LoVo (cell line): ENCODE results near the gene CHD1.

Experiments
- DNase-seq: peaks from one replicate; pipeline ENCODE4 v3.0.0-alpha.2; 2016; ENCODE audit warnings: low spot score

CHD1 gene

GRCh38 chr5:98898743-98899142 lies 30.1 kb downstream of the CHD1 start:
- DNase-seq = no peak

- no peak for DNase-seq
Measured at GRCh38 chr5:98891591-98891990, 37.2 kb downstream of the CHD1 start.

DNA sequence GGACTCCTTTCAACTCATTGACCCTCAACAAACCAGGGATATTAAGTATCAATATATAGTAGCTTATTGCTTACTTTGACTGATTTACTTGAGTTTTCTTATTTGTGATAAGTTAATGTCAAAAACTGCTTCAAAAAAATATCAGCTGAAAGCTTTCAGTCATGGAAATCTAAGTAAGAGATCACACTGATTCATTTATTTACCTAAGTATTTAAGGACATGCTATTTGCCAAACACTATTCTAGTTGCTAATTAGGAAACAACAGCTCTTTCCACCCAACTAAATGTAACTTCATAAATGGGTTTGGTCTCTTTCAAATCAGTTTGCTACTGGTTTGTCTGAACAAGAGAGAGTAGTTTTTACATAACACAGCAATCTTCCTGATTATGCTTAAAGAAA lies 48.2 kb downstream of the CHD1 start:
- DNase-seq = no peak

DNA sequence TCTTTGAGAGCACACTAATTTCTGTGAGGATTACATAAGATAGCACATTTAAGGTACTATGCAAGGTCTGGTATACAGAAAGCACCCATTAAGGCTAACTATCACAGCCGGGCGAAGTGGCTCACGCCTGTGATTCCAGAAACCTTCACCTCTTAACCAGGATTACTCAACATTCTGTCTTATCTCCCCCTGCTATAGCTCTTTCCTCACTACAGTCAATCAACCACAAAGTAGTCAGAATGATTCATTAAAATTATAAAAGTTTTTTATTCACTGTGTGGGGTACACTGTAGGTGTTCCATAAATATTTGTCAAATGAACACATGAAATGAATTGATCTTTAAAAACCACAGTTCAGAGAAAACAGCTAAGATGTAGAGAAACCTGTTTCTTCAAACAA lies 48.7 kb downstream of the CHD1 start:
- DNase-seq = no peak

GRCh38 chr5:98877600-98877999 lies 51.2 kb downstream of the CHD1 start:
- no peak for DNase-seq

GRCh38 chr5:98872674-98873073 lies 56.1 kb downstream of the CHD1 start:
- no peak for DNase-seq

GRCh38 chr5:98865690-98866089 lies 63.1 kb downstream of the CHD1 start:
- no peak for DNase-seq

GRCh38 chr5:98847054-98847453 lies 81.8 kb downstream of the CHD1 start:
- DNase-seq = no peak

DNA sequence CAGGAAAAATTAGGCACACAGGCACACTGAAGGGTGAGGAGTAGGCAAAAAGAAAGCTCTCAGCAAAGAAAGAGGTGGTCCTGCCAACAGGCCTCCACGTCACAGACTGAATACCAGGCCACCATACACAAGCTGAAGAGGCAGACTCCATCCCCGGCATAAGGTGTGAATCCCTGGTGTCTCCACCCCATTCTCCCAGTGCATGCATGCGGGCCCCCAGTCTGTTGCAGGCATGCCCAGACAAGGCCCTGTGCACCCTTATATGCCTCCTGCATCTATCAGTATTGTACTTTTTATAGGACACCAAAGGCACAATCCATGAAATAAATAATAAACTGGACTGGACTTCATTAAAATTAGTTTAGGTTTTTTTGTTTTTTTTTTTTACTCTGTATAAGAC lies 82.3 kb downstream of the CHD1 start:
- no peak for DNase-seq

DNA sequence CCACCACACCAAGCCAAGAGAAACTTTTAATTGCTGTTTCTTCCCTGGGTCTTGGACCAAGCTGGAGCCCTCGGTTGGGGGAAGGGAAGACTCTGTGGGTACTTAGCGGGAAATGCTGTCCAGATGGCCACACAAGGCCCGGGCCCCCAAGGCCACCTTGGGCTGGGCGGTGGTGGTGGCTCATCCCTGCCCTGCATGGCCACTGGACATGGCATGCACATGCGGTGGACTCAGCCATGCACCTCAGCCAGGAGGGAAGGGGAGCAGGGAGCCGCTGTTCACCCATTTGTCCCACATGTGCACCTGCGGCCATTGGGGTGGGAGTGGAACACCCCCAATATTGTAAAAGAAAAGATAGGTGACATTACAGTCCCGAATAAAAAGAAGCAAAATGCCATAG lies 82.9 kb downstream of the CHD1 start:
- no peak for DNase-seq

GRCh38 chr5:98844865-98845264 lies 83.9 kb downstream of the CHD1 start:
- no peak for DNase-seq

GRCh38 chr5:98843481-98843880 lies 85.3 kb downstream of the CHD1 start:
- no peak for DNase-seq

DNA sequence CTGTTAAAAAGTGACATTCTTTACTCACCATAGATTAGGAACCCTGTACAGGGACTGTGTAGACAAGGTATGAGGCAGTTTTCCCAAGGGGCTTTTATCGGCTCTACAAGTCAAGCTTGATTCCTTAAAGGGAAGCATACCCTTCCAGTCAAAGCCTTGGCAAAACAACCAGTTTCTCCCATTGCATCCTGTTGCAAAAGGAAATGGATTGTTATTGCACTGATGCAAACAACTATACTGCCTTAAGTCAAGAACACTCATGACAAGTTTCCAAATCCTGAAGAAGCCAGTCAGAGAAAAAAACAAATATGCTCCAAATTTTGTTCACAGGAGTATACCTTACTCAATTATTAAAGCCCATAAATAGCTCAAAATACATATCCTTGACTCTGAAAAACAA lies 87.9 kb downstream of the CHD1 start:
- no peak for DNase-seq

DNA sequence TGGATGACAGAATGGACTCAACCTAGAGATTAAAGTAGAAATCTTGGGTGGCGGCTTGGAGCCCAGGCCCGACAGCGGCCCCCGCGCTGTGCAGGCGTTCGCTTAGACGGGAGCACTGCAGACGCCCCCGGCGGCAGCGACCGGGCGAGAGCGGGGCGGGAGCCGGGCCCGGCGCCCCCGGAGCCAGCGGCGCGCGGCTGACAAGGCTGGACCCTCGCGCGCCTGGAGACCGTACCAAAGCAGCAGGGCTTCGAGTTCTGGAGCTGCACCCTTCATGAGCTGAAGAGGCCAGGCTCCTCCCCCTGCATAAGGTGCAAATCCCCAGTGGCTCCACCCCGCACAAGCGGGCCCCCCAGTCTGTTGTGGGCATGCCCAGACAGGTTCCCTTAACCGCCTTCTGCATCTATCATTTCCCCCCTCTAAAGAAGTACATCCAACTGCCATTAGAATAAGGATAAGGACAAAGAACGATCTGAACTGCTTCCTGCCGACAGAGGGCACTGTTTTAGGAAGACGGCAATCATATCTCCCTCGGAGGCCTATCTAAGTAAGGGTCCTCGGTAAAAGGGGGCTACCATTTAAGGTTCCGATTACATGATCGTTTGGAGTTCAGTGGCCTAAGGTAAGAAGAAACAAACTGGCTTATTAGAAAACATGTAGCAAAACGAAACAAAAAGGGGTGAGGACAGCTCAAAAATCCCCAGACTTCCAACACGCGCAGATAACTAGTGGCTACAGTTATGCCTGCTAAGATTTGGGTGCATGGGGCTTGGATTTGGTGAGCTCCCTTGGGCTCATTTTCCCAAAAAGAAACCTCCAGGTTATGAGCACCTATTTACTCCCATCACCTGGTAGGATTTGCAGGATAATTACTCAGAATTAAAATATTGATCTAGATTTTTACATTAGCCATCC lies 89.1 kb downstream of the CHD1 start:
- peak; percentile 18 for DNase-seq

DNA sequence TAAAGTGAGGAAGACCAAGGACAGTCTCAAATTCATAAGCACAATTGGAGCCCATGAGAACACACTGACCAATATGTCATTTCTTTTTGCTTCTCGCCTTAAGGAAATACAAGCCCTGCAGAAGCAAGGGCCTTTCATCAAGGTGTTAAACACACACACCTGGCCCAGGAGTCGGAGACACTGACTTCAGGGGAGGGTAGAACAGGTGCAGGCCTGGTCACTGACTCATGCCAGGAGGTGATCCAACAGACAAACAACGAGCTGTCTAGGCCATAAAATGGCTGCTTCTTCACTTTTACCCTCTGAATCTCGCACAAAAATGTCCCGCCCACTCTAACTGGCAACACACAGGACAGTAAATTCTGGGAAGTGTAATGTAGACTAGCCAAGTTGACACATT lies 92.6 kb downstream of the CHD1 start:
- no peak for DNase-seq

- DNase-seq = no peak
Measured at GRCh38 chr5:98827588-98828284, 101.1 kb downstream of the CHD1 start.

GRCh38 chr5:98827161-98827560 lies 101.6 kb downstream of the CHD1 start:
- DNase-seq = peak; percentile 66

DNA sequence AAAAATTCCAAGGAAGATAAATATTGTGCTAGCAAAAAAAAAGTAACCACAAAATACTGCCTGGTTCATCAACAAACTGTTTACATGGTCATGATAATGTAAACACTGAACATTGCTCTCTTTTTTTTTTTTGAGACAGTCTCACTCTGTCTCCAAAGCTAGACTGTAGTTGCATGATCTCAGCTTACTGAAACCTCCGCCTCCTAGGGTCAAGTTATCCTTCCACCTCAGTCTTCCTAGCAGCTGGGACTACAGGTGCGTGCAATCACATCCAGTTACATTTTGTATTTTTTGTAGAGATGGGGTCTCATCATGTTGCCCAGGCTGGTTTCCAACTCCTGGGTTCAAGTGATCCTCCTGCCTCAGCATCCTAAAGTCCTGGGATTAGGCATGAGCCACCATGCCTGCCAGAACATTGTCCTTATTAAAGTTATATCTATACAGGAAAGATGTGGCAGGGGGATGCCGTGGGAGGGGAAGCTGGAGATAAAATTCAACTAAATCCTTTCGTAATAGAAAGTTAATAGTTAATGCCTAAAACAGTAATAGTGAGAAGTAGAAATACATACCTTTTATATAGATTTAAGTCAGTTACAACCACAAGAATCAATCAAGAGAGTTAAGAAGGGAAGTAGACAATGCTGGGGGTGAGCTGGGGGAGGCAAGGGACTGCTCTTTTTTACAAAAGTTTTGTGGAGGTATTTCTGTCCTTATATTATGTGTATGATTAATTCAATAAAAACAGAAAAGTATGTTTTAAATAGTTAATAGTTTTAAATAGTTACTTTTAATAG lies 103.0 kb downstream of the CHD1 start:
- DNase-seq = no peak

GRCh38 chr5:98816582-98817222 lies 112.1 kb downstream of the CHD1 start:
- DNase-seq = peak; percentile 43

DNA sequence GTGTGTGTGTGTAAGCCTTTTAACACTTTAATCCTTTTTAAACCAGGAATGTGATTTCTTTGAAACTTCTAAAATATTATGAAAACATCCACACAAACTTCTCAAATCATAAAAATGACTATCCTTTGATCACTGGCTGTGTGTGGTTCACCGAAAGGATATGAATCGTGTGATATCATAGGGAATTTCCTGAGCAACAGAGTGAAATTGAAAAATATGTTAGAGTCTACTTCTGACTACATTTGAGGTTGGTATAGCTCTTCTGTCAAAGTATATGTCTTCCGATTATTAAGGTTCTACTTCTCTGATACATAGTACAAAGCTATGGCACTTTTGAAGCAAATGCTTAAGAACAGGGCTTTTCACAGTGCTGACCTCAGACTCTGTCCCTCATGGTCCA lies 115.1 kb downstream of the CHD1 start:
- no peak for DNase-seq

DNA sequence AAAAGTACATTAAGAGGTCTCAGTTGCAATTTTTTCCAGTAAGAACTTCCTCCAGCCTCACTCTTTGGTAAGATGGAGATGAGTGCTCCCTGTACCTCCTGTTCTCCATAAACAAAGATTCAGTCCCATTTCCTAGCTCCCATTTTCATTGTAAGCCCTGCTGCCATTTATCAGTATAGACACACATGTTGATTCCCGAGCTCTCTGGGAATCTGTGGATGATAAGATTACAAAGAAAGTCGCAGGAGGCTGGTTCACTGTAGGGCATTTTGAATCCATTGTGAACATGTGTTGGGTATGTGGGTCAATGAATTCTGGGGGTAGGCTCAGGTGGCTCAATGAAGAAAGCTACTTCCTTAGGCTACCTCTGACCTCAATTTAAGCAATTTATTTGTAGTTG lies 118.6 kb downstream of the CHD1 start:
- no peak for DNase-seq

- no peak for DNase-seq
Measured at GRCh38 chr5:98807806-98808205, 121.0 kb downstream of the CHD1 start.
